Fibroblast of mammary gland (primary cell): ENCODE data around the gene DGKB.

Experiments used
- DNase-seq: peaks from one replicate; pipeline ENCODE4 v3.0.0-alpha.2; 2010; ENCODE audit warnings: low read depth
- H3K4me3 ChIP-seq: 2 replicates; pipeline ENCODE4 v1.5.1; 2011; ENCODE audit warnings: low read depth, mild to moderate bottlenecking, low read length, moderate library complexity; ENCODE audit not compliant: control insufficient read depth
- CTCF ChIP-seq: conservative IDR thresholded peaks from 2 replicates; pipeline ENCODE4 v1.5.1; 2011; ENCODE audit warnings: low read depth, low read length, inconsistent platforms; ENCODE audit not compliant: control insufficient read depth, insufficient read depth

Gene DGKB

GRCh38 chr7:14931511-14932215, 29.1 kb upstream of the DGKB start:
- H3K4me3 ChIP-seq, result no peak overlapping the region
- TF ChIP-seq CTCF, result no peak
- no peak for DNase-seq

GRCh38 chr7:14924398-14924797, 21.8 kb upstream of the DGKB start:
- peak; percentile 23 for DNase-seq
- no peak overlapping the region for H3K4me3 ChIP-seq
- TF ChIP-seq CTCF, result no peak

- DNase-seq, result no peak
Measured at GRCh38 chr7:14911077-14911476, 8.5 kb upstream of the DGKB start.

GRCh38 chr7:14908697-14909096, 6.1 kb upstream of the DGKB start:
- H3K4me3 ChIP-seq, result no peak overlapping the region
- no peak for TF ChIP-seq CTCF
- DNase-seq, result no peak

More at GRCh38 chr7:14911077-14911476, 8.5 kb upstream of the DGKB start:
- TF ChIP-seq CTCF, result no peak
- no peak overlapping the region for H3K4me3 ChIP-seq

GRCh38 chr7:14905764-14906163, 3.2 kb upstream of the DGKB start:
- no peak for TF ChIP-seq CTCF
- H3K4me3 ChIP-seq, result no peak overlapping the region
- DNase-seq, result no peak

- DNase-seq, result peak; percentile 26
- no peak overlapping the region for H3K4me3 ChIP-seq
- no peak for TF ChIP-seq CTCF
Measured at GRCh38 chr7:14900051-14900450, 2.5 kb downstream of the DGKB start.
